CD4-positive, alpha-beta T cell (primary cell): Measurements from ENCODE around the gene MACROD2. TPM values are rescaled to one million over a fixed set of nuclear protein-coding genes. Genes with fewer than 3 reads are reported as not detected.

ENCODE experiments used
- ATAC-seq: fragments of 200-7000 bp; cut with Tn5 transposase; one replicate; pipeline ENCODE4 v1.10.0; 2022; ENCODE audit warnings: mild to moderate bottlenecking; ENCODE audit not compliant: poor library complexity
- CTCF ChIA-PET: fragments of 350-600 bp; sonication (Branson Sonifier 250); formaldehyde crosslinking; loops from one replicate; lab custom pipeline; 2021; ENCODE audit warnings: antibody characterized with exemption, inconsistent platforms; lab: Charles Lee
- POLR2A ChIA-PET: fragments of 350-600 bp; sonication (Branson Sonifier 250); formaldehyde crosslinking; loops from one replicate; lab custom pipeline; 2021; ENCODE audit warnings: antibody characterized with exemption, inconsistent platforms; lab: Charles Lee
- DNase-seq, 14 experiments: peaks; one replicate each; pipeline ENCODE4 v3.0.0-alpha.2; 2013 to 2020; ENCODE audit warnings: mixed read lengths in 2 of 14
- H3K27ac ChIP-seq, 2 donors: one replicate each; pipeline versions ENCODE4 v1.5.1 to v1.7.0; 2013; ENCODE audit warnings: low read length in 2 of 2, low read depth in 1 of 2, mild to moderate bottlenecking in 1 of 2
- H3K27me3 ChIP-seq, 2 experiments: 1 replicate in 1 of 2; 2 replicates in 1 of 2; pipeline versions ENCODE4 v1.6.1 to v1.7.0; 2013; ENCODE audit warnings: low read length in 2 of 2, control low read depth in 1 of 2, mild to moderate bottlenecking in 1 of 2, moderate library complexity in 1 of 2; ENCODE audit not compliant: insufficient read depth in 2 of 2, control insufficient read depth in 1 of 2
- H3K36me3 ChIP-seq: one replicate; pipeline ENCODE4 v1.6.1; 2013; ENCODE audit warnings: low read length, control low read depth; ENCODE audit not compliant: insufficient read depth
- H3K4me1 ChIP-seq: one replicate; pipeline ENCODE4 v1.6.1; 2013; ENCODE audit warnings: low read length, control low read depth; ENCODE audit not compliant: insufficient read depth
- H3K4me3 ChIP-seq: one replicate; pipeline ENCODE4 v1.5.1; 2013; ENCODE audit warnings: mild to moderate bottlenecking, low read length, moderate library complexity
- H3K9me3 ChIP-seq, 2 experiments: 1 replicate in 1 of 2; 2 replicates in 1 of 2; pipeline versions ENCODE4 v1.6.1 to v1.7.0; 2013; ENCODE audit warnings: low read length in 2 of 2, mild to moderate bottlenecking in 2 of 2, control low read depth in 1 of 2, moderate library complexity in 1 of 2; ENCODE audit not compliant: control insufficient read depth in 1 of 2, insufficient read depth in 1 of 2
- H3K27ac Mint-ChIP-seq: one replicate; pipeline ENCODE4 v1.8.0; 2020; ENCODE audit warnings: mixed read lengths
- H3K27me3 Mint-ChIP-seq: one replicate; pipeline ENCODE4 v1.8.0; 2021; ENCODE audit warnings: mixed read lengths
- H3K36me3 Mint-ChIP-seq: one replicate; pipeline ENCODE4 v1.8.0; 2021; ENCODE audit warnings: low read depth, mixed read lengths
- H3K4me1 Mint-ChIP-seq: one replicate; pipeline ENCODE4 v1.8.0; 2021; ENCODE audit warnings: low read depth, mixed read lengths
- H3K4me3 Mint-ChIP-seq: one replicate; pipeline ENCODE4 v1.8.0; 2020; ENCODE audit warnings: mild to moderate bottlenecking, mixed read lengths
- H3K9me3 Mint-ChIP-seq: one replicate; pipeline ENCODE4 v1.8.0; 2020; ENCODE audit warnings: mixed read lengths
- CTCF ChIP-seq: fragments of 200-600 bp; IDR thresholded peaks from one replicate; pipeline ENCODE4 v1.8.0; 2022; ENCODE audit warnings: antibody characterized with exemption, mild to moderate bottlenecking
- intact Hi-C, 2 experiments: fragments of 100-400 bp; cut with DNase I in 1 of 2; cut with micrococcal nuclease in 1 of 2; formaldehyde crosslinking; loops; one replicate each; pipeline versions ENCODE4 v1.15.1 to v1.9.0; 2023 to 2025; cut with DNase I, micrococcal nuclease
- total RNA-seq, 174 experiments: library from RNA in 2 of 174; stranded (reverse) in 2 of 174; gene quantifications; one replicate each; pipeline ENCODE4 v1.2.3 and lab custom pipeline; 2021 to 2026

MACROD2 gene
- total RNA-seq, 2 experiments from 2014 or later = not detected

GRCh38 chr20:15887387-15887786 lies 1892.1 kb downstream of the MACROD2 start:
- no peak overlapping the region for H3K4me3 ChIP-seq
- DNase-seq (no peak), ATAC-seq (no peak)
- ChIA-PET POLR2A (no interaction called here), CTCF (no interaction called here)
- H3K4me1 ChIP-seq = no peaks in the 10 kb centered on the region
- Mint-ChIP-seq H3K4me1 (no peaks in the 10 kb centered on the region), H3K4me3 (no peak overlapping the region), H3K27me3 (no peaks in the 10 kb centered on the region), H3K36me3 (no peaks in the 10 kb centered on the region), H3K27ac (no peak overlapping the region), H3K9me3 (peaks cover 4% of the 10 kb centered on the region)
- H3K9me3 ChIP-seq = no peaks in the 10 kb centered on the region
- H3K27ac ChIP-seq = no peak overlapping the region
- H3K27me3 ChIP-seq = no peaks in the 10 kb centered on the region
- H3K36me3 ChIP-seq = no peaks in the 10 kb centered on the region
- intact Hi-C loops = no loop called here
- TF ChIP-seq CTCF = no peak

GRCh38 chr20:15889061-15889460 lies 1893.7 kb downstream of the MACROD2 start:
- intact Hi-C loops = no loop called here
- Mint-ChIP-seq H3K4me1 (no peaks in the 10 kb centered on the region), H3K9me3 (peaks cover 4% of the 10 kb centered on the region), H3K36me3 (no peaks in the 10 kb centered on the region), H3K4me3 (no peak overlapping the region), H3K27me3 (no peaks in the 10 kb centered on the region), H3K27ac (no peak overlapping the region)
- no peak for ATAC-seq
- ChIA-PET POLR2A (no interaction called here), CTCF (no interaction called here)
- TF ChIP-seq CTCF = no peak
- no peaks in the 10 kb centered on the region for H3K4me1 ChIP-seq
- H3K4me3 ChIP-seq = no peak overlapping the region
- H3K36me3 ChIP-seq = no peaks in the 10 kb centered on the region
- no peaks in the 10 kb centered on the region for H3K27me3 ChIP-seq
- H3K27ac ChIP-seq = no peak overlapping the region
- no peak for DNase-seq
- H3K9me3 ChIP-seq = no peaks in the 10 kb centered on the region

GRCh38 chr20:15889514-15890256 lies 1894.4 kb downstream of the MACROD2 start:
- no peak for TF ChIP-seq CTCF
- no peak for ATAC-seq
- Histone ChIP-seq H3K4me3 (no peak overlapping the region), H3K27ac (no peak overlapping the region), H3K9me3 (no peaks in the 10 kb centered on the region), H3K36me3 (no peaks in the 10 kb centered on the region), H3K4me1 (no peaks in the 10 kb centered on the region), H3K27me3 (no peaks in the 10 kb centered on the region)
- ChIA-PET CTCF (no interaction called here), POLR2A (no interaction called here)
- intact Hi-C loops = no loop called here
- H3K27me3 Mint-ChIP-seq = no peaks in the 10 kb centered on the region
- H3K27ac Mint-ChIP-seq = no peak overlapping the region
- H3K4me1 Mint-ChIP-seq = no peaks in the 10 kb centered on the region
- H3K36me3 Mint-ChIP-seq = no peaks in the 10 kb centered on the region
- H3K4me3 Mint-ChIP-seq = no peak overlapping the region
- no peak for DNase-seq
- peaks cover 4% of the 10 kb centered on the region for H3K9me3 Mint-ChIP-seq
